EL (cell line): Measurements from ENCODE around the gene TRIL.
A peak's percentile ranks its signal among the peaks of the same experiment; 100 is the strongest.

Source experiments
- DNase-seq: peaks from one replicate; pipeline ENCODE4 v3.0.0-alpha.2; 2016

The TRIL gene

DNA sequence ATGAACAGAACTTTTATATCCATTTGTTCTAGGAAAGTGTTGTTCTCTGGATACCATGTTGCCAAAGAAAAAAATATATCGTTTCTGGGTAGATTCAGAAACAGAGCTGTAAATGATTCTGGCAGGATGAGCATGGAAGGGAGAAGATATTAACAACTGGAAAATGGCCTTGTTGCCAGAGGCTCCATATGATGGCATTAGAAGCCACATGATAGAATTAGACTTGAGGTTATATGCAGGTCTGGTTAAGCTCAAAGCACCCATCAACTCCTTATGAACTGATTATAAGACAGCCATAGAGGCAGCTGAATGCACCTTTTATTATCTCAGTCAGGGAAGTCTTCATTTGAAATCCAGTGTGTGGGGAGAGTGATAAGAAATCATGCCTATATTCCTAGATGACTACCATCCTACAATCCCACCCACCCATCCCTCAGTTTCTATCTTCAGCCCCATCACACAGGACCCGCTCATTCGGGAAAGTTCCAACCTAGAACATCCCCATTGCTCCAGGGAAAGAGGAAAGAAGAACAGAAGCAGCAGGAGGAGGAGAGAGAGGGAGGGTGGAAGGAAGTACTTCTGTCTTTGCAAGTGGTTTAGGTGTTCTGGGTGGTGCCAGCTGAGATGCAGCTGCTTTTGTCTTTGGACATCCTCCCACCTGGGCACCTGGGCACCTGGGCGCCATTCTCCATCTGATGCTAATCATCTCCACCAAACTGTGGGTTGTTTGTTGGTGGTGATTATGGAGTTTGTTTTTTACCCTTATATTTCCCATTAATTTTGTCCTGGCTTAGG, 25.5 kb upstream of the TRIL start:
- no peak for DNase-seq

DNA sequence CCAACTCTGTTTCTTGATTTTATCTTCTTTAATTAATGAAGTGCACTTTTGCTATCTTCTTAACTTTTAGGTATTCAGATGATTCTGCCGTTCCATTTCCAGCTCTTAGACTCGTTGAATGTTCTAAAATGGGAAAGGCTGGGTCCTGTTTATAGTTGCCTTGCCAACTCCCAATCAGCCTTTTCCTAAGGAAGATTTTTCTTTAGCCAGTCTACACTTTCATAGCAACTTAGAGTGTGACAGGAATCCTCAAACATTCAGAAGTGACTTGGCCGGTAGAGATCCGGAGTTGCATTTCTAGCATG, 23.0 kb upstream of the TRIL start:
- no peak for DNase-seq

DNA sequence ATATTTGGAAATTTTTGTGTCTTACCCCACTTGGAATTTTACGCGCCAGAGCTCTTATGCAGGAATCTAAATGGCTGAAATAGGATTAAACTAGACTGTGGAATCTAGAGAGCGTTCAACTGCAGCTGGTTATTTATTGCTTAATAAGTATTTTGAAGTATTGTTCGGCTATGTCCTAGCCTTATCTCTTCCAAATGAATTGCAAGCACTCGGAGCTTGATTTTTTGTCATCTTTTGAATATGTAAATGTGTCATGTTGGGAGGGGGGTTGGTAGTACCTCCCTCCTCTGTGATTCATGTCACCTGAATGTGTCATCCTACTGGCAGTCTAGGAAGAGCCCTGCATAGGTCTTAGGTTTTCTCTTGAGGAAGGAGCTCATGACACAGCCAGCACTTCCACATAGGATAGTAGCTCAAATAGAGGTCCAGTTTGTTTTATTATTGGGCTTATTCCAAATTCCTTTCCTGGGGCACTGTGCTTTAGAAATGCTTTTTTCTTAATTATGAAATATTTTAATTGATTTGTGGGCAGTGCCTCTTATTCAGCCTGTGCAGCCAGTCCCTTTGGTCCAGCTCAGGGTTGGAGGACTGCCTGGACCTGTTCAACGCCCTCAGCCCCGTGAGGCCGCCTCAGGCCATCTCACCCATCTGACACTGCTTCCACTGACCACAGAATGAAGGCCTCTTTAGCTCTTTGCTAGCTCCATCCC, 22.5 kb upstream of the TRIL start:
- DNase-seq, result peak; percentile 32

GRCh38 chr7:28979776-28980175, 21.6 kb upstream of the TRIL start:
- no peak for DNase-seq

DNA sequence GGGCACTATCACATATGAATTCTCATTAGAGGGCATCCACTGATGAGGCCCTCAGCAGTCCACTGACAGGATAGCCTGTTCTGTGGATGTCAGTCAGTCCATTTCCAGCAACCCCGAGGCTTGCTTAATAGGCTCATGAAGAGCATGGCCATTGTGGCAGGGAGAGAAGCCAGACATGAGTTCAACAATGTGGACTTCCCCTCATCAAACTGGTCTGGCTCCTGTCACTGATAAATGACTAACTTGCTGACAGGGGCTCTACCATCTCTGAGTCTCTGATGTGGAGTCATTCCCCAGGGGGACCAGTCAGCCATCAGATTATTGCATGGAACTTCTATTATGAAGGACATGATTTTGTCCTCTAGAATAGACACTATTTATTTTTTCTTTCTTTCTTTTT, 19.8 kb upstream of the TRIL start:
- DNase-seq, result no peak

DNA sequence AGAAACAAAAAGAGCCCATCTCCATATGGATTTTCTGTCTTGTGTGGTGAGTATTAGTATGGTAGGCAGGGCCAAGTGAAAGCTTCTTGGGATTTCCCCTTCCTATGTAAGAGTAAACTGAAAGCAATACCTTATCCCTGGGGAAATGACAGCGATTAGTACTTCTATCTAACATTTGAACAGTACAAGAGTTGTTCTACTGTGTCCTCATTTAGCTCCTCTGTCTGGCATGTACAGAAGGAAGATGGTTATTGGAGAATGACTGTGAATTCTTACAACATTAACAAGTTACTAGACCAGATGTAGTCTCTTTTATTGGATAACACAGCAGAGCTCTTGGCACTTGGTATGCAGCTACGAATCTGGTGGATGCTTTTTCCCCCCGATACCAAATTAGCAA, 17.9 kb upstream of the TRIL start:
- DNase-seq, result no peak

DNA sequence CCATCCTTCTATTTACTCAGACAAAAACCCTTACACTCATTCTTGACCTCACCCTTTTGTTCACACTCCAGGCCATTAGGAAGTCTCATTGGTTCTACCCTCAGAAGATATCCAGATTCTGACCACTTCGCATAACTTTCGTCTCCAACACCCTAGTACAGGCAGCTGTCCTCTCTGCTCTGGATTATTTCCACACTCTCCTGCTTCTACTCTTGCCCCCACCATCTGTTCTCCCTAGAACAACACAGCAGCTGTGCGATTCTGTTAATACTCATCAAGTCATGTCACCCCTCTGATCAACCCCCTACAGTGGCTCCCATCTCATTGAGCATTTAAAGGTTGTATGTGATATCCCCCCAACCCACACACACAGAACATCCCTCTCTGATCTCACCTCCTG, 15.5 kb upstream of the TRIL start:
- DNase-seq, result no peak

DNA sequence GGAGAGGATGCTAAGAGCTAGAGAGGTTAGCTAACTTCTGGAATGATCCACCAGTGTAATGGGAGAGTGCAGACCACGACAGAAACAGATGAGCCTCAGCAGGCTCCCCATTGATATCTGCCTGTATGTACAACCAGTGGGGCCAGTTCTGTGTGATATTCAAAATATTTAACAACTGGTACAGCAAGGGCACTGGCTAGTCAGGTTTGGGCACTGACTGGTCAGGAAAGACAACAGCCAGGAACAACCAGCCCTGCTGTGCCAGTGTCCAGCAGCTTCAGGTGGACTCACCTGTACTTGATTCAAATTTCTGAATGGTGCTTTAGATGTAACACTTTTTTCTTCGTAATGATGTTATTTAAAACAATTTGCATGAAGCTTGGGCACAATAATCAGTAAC, 5.9 kb upstream of the TRIL start:
- no peak for DNase-seq

- no peak for DNase-seq
Observed at GRCh38 chr7:28961972-28962371, 3.8 kb upstream of the TRIL start.

DNA sequence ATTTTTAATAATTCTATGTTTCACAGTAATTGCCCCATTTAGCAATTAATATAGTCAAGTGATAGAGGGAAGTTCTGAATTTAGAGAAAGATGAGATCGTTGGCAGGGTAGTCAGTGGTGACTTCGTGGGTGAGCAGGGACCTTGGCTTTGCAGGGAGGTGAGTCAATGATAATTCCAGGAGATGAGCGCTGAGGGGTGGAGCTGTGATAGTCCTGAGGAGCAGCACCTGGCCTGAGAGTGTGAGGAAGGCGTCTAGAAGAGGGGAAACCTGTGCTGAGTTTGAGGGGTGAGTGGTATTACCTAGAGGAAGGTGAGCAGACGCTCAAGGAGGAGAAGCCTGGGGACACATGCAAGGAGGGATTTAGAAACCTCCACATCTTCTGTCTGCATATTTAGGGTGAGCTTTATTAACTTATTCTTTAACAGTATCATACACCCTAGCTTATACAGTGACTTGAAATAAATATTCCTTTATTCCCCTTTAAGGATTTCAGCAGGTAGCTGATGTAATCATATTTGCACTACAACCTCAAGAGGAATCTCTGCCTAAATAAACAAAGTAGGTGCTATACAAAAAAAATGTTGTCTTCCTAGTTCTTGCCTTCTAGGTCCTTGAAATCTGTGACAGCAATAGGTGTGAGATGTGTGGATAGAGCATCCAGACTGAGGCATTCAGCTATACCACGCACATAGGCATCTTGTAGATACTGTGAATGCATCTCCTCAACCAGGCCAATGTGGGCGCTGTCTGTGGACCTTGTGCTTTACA, 2.1 kb upstream of the TRIL start:
- no peak for DNase-seq

DNA sequence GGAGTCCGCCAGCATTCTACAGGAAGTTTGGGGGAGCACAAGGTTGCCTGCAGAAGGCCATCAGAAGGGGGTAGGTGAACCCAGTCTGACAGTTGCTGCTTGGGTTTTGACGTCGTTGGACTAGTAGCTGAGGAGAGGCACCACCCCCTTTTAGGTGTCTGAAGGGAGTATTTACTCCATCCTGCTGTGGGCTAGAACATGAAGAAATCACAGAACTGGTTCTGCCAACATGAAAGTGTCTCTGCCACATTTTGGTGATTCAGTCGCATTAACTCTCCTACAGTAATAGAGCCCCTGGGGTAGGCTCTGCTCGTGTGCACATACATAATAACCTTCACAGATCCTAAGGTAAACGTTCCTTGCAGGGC, 834 bp upstream of the TRIL start:
- DNase-seq, result no peak

- peak; percentile 21 for DNase-seq
Observed at GRCh38 chr7:28957751-28958234, 337 bp downstream of the TRIL start.

DNA sequence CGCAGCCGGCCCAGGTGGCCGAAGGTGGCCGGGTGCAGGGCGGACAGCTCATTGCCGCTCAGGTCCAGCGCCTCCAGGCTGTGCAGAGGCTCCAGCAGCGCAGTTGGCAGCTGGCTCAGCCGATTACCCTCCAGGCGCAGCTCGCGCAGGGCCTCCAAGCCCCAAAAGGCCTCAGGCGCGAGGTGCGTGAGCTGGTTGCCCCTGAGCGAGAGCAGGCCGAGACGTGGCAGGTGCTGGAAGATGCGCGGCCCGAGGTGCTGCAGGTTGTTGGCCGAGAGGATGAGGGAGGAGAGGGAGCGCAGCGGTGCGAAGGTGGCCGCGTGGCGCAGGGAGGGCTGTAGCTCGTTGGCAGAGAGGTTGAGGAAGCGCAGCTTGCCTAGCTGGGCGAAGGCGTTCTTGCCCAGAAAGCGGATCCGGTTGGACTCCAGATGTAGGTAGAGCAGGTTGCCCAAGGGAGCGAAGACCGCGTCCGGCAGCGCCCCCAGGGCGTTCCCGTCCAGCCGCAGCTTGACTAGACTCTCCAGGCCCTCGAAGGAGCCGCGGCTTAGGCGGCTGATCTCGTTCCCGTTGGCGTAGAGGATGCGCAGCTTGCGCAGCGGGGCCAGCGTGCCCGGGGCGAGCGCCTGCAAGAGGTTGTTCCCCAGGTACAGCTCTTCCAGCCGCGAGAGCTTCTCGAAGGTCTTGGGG, 923 bp downstream of the TRIL start:
- peak; percentile 7 for DNase-seq

DNA sequence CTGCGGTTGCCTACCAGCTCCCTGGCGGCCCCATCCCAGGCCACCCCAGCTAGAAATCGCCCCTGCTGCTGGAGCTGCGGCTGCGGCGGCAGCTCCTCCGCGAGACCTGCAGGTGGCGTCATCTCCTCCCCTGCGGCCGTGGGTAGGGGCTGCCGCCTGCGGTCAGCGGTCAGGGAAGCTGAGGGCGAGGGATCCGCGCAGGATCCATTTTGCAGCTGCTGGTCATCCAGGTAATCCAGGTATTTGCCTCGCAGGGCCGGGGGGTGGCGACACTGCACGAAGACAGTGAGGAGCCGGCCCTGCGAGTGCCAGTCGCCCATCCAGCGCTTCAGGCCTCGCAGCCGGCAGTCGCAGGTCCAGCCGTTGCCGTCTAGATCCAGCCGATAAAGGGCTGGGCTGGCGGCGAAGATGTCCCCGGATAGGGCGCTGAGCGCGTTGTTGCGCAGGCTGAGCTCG, 1.5 kb downstream of the TRIL start:
- peak; percentile 36 for DNase-seq

GRCh38 chr7:28955718-28956607, 2.2 kb downstream of the TRIL start:
- DNase-seq, result peak; percentile 6

- DNase-seq, result no peak
Observed at GRCh38 chr7:28955356-28955717, 2.8 kb downstream of the TRIL start.

GRCh38 chr7:28954946-28955345, 3.2 kb downstream of the TRIL start:
- DNase-seq, result no peak

DNA sequence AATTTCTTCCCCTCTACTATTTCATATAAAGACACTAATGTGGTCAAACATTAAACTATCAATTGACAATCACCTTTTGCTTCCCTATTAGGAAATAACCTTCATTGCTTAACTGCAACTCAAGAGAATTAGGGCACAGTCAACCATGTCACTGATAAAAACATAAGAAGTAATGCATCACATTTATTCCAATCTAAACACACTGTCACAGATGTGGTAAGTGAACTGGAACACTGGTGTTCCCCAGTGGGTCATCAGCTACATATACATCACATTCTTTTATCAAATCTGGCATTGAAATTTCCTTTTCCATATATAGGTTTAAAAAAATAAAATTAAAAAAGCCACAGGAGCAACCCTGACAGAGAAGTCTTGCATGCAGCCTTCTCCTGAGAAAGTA, 3.7 kb downstream of the TRIL start:
- no peak for DNase-seq

GRCh38 chr7:28953633-28954032, 4.5 kb downstream of the TRIL start:
- DNase-seq, result peak; percentile 37

GRCh38 chr7:28942168-28942567, 16.0 kb downstream of the TRIL start:
- no peak for DNase-seq

GRCh38 chr7:28941633-28942032, 16.5 kb downstream of the TRIL start:
- DNase-seq, result no peak

DNA sequence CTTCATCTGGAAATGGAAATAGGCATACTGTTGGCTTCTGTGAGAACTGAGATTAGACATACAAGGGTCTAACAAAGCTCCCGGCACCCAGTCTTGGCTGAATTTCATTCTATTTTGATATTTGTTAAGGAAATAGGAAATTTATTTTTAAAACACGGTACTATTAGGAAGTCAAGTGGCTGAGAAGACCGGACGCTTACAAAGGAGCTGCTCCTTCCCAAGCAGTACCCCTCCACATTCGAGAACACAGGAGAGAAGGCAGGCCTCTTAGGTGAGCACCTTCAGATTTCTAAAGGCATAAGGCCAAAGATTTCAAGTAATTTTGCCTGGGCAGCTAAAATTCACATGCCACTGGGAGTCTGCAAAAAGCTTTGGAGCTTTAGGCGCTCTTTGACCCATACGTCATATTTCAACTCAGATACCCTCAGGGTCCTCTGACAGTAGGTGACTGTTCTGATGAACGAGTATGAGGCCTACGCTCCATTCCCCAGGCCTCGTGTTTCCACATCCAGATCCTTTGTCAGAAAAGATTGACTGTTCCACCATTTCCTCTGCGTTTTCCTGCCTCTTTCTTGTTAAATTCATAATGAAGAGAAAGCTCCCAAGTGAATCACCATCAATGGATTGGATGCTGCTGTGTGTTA, 17.3 kb downstream of the TRIL start:
- DNase-seq, result no peak
